Renal cortex interstitium (tissue), 11 donors: ENCODE results near the gene LRRC59. TPM values are rescaled to one million over a fixed set of nuclear protein-coding genes. Genes with fewer than 3 reads are reported as not detected.
"Not testable (repeated sequence)": the region's sequence is repeated elsewhere in the genome, so short reads cannot be mapped to it uniquely, and the experiment has no call there.

Experiments used
- DNase-seq, 11 donors: peaks; one replicate each; pipeline ENCODE4 v3.0.0-alpha.2; 2013; ENCODE audit warnings: low read depth in 9 of 11, low spot score in 4 of 11; ENCODE audit errors: extremely low read depth in 1 of 11
- polyA plus RNA-seq, 3 donors: library from polyadenylated mRNA; unstranded; fragments of 120-200 nt; gene quantifications; one replicate each; pipeline ENCODE4 v1.2.1, GENCODE V29; 2013; ENCODE audit not compliant: insufficient read length in 3 of 3

LRRC59 gene
- polyA plus RNA-seq, 3 donors = 54.4 to 68.9 (median 64.5) TPM

DNA sequence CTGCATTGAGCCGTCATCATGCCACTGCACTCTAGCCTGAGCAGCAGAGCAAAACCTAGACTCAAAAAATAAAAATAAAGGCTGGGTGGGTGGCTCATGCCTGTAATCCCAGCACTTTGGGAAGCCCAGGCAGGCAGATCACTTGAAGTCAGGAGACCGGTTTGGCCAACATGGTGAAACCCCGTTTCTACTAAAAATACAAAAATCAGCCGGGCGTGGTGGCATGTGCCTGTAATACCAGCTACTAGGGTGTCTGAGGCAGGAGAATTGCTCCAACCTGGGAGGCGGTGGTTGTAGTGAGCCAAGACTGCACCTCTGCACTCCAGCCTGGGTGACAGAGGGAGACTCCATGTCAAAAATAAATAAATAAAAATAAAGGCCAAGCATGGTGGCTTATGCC, 30.8 kb upstream of the LRRC59 start:
- DNase-seq = not testable (repeated sequence)

DNA sequence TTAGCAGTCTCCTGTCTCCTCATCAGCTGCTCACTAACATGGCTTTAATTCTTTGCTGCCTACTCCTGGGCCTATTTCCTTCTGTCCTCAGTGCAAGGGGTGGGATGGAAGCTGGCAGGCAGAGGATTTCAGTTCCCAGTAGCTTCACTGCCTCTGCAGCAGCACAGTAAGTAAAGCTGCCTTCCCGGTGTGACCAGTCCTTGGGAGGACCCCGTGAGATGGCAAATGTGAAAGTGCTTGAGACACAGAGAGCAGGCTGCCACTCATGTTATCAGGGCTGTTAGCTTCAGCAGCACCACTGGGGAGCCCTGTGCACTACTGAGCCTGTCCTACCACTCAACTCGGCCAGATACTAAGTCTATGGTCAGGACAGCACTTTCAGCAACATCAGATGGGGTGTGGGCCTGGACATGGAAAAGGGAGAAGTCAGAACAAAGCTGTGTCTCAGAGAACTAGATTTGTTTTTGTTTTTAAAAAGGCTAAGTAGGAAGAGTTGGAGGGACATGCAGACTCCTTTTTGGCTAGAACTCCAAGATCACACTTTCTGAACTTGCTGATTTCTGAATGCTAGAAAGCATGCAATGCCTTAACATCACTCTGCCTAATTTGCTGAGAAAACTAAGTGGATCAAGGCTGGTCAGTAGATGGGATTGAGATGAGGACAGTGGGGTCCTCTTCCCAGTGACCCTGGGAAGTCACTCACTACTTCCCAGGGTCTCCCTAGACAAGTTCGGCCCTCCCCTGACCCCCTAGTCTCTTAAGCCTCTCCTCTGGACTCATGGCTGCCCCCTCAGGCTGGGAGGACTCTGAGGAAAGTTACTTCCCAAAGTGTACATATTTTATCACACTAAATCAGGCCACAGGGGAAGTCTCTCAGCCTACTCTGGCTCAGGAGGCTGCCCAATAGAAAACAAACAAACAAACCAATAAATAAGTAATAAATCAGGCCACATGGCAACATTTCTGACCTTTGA, 29.8 kb upstream of the LRRC59 start:
- no peak for DNase-seq

DNA sequence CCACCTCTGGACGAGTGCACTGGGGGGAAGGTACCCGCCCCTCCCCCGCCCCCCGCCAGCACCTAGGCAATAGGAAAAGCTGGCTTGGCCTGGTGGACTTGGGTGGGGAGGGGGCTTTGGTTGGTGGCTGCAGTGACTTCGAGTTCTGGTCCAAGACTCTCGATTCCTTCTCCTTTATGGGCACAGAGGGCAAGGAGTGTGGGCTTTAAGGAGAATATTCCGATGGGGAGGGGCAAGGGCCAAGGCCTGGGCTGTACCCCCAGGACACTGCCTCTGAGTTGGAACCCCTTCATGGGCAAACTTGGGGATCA, 29.1 kb upstream of the LRRC59 start:
- no peak for DNase-seq

DNA sequence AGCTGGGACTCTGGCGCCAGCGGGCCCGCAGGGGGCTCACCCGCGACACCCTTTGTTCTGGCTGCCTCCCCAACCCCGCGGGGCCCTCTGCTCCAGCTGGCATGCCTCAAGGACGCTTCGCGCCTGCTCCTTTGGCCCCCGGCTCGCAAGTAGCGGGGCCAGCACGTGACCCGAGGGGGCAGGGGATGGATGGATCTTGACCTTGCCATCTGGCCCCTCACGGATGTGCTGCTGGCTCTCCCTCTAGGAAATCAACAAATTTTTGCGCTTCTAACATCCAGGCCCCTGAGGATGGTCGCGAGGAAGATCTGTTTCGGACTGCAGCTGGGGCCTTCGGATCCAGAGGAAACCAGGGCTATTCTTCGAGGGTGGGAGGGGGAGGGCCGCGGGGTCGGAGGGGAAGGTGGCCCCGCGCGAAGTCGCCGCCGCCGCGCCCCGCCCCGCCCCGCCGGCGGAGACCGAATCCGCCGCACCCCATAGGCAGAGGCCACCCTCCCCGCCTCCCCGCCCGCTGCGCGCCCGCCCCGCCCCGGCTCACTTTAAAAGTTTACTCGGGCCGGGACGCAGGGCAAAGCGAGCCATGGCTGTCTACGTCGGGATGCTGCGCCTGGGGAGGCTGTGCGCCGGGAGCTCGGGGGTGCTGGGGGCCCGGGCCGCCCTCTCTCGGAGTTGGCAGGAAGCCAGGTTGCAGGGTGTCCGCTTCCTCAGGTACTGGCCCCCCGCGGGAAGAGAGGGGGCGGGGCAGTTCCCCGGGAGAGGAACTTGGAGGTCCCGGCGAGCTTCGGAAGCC, 28.6 kb upstream of the LRRC59 start, which contains the start of gene ACSF2:
Gene ACSF2 (plus strand): TSS at position 537 of the 790 bp plus-strand sequence. CDS start 44 bp downstream, at position 581.
- peak in 3 of 11 donors; percentile 47 to 64 (median 54) for DNase-seq

DNA sequence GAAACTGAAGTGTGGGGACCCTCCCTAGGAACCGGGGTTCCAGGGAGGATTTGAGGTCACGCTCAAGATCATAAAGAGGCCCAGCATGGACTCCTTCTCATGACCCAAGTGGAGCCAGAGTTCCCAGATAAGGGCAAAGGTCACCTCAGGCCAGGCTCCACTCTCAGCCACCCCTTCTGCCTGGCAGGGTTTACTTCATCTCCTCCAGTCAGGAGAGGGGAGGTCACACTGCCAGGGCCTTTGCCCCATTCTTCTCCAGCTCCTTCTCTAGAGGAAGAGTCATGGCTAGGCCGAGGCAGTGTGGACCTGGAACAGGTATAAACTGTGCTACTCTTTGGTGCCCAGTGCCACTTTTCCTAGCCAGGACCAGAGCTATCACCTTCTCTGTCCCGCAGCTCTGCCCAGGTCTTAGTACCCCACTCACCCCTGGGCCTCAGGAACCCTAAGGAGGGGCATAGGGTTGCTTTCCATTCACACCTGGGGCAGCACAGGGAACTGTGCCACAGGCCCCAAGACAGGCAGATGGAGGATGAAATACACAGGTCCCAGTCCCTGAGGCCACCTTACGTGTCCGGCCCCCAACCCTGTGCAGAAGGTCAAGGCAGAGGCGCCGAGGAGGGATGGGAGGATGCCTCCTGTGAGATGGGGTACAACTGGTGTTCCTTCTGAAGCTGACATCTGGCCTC, 27.8 kb upstream of the LRRC59 start:
- no peak for DNase-seq

DNA sequence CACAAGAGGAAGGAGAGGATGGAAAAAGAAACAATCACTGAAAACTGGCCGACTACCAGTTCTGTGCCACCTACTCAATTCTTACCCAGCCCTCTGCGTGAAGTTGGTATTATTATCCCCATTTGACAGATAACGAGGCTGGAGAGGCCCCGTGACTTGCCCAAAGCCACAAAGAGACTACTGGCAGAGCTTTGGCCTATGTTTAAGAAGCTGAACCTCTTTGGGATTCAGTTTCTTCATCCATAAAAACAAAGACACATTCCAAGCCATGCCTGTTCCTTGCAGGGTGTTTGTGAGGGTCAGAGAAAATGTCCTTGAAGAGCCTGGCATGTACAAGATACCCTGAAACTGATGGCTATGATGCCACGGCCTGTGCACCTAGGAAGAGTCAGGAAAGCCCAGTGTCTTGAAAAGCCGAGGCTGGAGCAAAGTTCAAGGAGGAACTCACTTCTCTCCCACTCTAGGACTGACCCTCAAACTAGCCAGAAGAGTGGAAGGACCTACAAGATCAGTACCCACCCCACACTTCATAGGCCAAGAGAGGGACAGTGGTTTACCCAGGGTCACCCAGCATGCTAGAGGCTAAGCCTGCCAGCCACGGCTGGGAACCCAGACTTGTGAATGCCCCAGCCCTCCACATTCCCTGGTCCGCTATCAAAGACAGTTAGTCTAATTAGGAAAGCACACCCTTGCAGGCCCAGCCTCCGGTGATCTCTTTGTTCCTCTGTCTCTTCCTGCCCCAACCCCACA, 27.1 kb upstream of the LRRC59 start:
- no peak for DNase-seq

DNA sequence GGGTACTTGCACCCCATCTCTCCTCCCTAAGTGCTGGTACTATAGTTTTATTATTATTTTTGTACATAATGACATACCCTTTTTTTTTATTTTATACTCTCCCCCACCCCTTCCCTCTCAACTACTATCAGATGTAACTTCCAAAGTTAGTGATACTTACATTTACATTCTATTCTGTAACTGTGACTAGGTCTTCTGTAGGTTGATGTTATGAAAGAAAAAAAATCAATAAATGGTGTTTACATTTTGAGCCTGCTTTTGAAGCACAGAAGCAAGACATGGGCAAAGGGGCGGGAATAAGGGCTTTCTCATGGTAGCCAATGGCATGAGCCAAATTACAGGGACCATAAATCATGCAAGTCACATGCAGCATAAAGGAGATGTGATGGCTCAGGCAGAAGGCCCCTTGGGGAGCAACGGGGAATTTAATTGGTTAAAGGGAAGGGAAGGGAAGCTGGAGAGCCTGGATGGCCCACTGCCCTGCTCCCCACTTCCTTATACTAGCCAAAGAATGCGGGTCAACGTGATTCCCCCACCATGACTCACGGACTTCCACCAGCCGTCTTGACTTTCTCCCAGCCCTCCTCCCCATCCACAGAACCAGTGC, 26.3 kb upstream of the LRRC59 start:
- no peak for DNase-seq

DNA sequence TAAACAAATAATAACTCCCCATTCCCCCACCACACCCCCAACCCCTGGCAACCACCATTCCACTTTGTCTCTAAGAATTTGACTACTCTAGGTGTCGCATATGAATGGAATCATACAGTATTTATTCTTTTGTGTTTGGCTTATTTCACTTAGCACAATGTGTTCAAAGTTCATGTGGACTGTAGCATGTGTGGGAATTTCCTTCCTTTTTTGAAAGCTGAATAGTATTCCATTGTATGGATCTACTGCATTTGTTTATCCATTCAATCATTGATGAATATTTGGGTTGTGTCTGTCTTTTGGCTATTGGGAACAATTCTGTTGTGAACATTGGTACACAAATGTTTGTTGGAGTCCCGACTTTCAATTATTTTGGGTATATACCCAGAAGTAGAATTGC, 25.4 kb upstream of the LRRC59 start:
- no peak for DNase-seq

DNA sequence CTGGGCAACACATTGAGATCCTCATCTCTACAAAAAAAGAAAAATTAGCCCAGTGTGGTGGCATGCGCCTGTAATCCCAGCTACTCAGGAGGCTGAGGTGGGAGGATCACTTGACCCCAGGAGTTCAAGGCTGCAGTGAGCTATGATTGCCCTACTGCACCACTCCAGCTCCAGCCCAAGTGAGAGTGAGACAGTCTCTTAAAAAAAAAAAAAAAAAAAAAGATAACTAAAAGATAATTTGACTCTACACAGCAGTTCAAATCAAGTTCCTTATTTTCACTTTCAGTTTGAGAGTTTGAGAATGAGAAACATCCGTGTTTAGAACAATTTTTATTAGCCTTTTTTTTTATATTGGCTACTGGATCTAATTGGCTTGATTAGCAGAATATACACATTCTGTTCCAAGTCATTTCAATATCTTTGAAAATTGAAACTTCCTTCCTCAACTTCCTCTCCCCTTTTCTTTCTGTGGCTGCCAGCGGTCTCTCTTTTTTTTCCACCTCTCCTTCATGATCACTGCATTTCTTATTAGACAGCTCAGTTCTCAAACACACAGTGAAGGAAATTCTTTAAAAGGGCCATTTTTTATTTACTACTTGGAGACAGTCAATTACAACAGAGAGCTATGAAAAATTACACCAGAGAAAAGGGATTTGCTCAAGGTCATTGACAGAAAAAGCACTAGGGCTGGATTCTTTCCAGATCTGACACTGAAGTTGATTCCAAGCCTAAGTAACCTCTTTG, 24.2 kb upstream of the LRRC59 start:
- no peak for DNase-seq

DNA sequence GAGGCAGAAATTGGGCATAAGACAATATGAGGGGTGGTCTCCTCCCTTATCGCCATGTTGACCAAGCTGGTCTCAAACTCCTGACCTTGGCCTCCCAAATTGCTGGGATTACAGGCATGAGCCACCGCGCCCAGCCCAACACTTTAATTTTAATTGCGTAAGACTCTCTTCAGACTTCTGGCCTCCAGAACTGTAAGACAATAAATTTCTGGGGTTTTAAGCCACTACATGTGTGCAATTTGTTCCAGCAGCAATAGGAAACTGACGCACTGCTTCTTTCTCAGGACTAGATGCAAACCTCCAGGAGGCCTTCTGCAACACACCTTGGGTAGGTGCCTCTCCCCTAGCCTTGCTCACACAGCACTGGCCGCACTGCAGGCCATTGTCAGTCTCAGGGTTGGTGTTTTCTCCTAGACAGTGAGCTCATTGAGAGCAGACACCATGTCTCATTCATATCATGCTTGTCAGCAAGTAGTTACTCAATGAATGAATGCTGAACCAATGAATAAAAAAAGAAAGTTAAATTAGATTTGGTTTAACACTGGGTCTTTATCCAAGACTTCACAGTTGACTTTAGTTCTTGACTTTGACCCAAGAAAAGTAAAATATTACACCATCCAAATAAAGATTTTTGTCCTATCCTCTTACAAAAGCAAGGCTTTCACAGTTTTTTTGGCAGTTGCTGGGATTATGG, 23.2 kb upstream of the LRRC59 start:
- no peak for DNase-seq

DNA sequence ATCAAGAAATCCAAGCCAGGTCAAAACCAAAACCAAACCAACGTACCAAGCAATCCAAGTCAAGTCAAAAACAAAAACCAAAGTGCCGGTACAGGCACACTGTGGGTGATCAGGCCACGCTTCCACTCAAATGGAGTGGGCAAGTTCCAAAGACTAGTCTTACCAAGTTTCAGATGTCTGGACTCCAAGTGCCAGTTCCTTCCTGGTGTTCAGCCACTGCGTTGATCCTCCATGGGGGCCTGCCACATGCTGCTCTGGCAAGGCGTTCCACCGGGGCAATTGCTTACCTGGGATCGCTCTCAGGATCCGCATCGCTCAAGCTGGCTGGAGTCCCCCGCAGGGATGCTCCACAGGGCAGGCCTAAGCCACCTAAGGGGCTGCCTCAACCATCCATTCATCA, 22.3 kb upstream of the LRRC59 start:
- DNase-seq = not testable (repeated sequence)

DNA sequence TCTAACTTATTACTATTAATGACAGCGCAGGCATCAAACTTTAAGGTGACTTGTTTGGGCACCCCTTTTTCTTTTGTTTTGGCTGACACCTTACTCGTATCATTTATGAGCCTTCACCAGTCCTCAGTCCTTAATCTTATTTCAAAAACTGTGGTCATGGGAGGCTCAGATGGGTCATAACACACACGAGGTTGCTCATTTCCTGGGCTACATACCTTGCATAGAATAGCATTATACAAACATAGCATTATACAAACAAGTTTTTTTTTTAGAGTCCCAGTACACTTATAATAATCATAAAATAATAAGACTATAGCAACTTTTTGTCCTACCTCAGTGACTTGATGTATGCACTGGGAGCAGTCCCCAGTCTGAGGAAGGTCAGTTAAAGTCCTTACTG, 17.5 kb upstream of the LRRC59 start:
- DNase-seq = no peak

DNA sequence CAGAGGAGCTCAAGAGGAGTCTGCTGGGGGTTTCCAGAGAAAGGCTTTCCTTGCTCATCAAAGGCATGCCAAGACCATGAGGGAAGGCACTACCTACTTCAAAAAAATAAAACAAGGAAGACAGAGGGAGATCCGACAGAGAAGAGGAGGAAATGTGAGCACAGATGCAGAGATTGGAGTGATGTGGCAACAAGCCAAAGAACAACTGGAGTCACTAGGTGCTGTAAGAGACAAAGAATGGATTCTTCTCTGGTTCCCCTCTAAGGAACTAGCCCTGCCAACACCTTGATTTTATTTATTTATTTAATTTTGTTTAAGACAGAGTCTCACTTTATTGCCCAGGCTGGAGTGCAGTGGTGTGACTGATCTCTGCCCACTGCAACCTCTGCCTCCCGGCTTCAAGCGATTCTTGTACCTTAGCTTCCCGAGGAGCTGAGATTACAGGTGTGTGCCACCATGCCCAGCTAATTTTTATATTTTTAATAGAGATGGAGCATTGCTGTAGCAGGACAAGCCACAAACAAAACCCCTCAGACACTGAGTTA, 14.9 kb upstream of the LRRC59 start:
- no peak for DNase-seq

DNA sequence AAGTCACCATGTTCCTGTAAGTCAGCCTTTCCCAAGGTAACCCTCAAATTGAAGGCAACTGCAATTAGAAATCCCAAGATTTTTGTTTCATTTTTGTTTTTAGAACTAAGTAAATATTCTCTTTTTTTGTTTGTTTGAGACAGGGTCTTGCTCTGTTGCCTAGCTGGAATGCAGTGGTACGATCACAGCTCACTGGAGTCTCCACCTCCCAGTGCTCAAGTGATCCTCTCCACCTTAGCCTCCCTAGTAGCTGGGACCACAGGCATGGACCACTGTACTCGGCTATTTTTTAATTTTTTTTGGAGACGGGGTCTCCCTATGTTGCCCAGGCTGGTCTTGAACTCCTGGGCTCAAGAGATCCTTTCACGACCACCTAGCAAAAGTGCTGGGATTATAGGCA, 10.6 kb upstream of the LRRC59 start:
- no peak for DNase-seq

DNA sequence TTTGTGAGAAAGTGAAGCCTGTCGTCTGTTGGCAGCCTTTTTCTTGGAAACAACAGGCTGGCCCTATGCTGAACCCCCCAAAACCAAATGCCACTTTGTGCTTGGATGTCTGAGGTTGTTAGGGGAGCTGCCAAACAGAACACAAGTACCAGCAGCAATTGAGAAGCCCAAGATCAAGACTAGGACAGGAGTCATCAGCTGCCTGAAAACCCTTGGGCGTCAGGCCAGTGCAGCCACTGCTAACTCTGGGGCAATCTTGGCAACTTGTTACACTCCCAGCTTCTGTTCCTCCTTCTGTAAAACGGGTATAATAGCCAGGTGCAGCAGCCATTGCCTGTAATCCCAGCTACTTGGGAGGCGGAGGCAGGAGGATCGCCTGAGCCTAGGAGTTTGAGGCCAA, 9.3 kb upstream of the LRRC59 start:
- no peak for DNase-seq

DNA sequence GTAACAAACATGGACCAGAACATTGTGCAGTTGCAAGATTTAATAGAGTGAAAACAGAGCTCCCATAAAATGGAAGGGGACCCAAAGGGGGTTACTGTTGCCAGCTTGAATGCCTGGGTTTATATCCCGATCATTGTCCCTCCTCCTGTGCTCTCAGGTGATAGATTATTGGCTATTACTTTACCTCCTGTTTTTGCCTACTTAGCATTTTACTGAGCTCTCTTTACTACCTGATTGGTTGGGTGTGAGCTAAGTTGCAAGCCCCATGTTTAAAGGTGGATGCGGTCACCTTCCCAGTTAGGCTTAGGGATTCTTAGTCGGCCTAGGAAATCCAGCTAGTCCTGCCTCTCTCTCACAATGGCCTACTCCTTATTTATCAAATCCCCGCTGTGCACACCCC, 8.0 kb upstream of the LRRC59 start:
- DNase-seq = not testable (repeated sequence)

DNA sequence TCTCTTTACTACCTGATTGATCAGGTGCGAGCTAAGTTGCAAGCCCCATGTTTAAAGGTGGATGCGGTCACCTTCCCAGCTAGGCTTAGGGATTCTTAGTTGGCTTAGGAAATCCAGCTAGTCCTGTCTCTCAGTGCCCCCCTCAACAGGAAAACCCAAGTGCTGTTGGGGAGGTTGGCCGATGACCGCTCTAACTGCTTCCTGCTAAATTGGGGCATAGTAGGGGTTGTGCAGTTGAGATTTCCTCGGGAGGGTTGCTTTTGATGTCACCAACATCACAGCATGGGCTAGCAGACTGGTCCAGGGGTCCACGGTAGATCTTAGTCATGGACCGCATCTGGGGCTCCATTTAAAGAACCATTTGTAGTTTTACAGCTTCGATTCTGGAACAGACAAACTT, 2.3 kb upstream of the LRRC59 start:
- DNase-seq = not testable (repeated sequence)
